Endothelial cell (in vitro differentiated cells): Measurements from ENCODE around the gene PHAF1. TPM values are rescaled to one million over a fixed set of nuclear protein-coding genes. Genes with fewer than 3 reads are reported as not detected.

Source experiments
- DNase-seq: peaks from one replicate; pipeline ENCODE4 v3.0.0; 2021; ENCODE audit warnings: low spot score
- H3K27ac Mint-ChIP-seq: one replicate; pipeline ENCODE4 v1.8.0; 2021; ENCODE audit warnings: mixed read lengths, inconsistent platforms; ENCODE audit not compliant: unreplicated experiment
- H3K27me3 Mint-ChIP-seq: one replicate; pipeline ENCODE4 v1.8.0; 2021; ENCODE audit warnings: mild to moderate bottlenecking, moderate library complexity, mixed read lengths, inconsistent platforms; ENCODE audit not compliant: unreplicated experiment
- H3K36me3 Mint-ChIP-seq: one replicate; pipeline ENCODE4 v1.8.0; 2021; ENCODE audit warnings: mild to moderate bottlenecking, low read depth, mixed read lengths, inconsistent platforms; ENCODE audit not compliant: unreplicated experiment
- H3K4me1 Mint-ChIP-seq: one replicate; pipeline ENCODE4 v1.8.0; 2021; ENCODE audit warnings: mild to moderate bottlenecking, mixed read lengths, inconsistent platforms; ENCODE audit not compliant: unreplicated experiment
- H3K4me3 Mint-ChIP-seq: one replicate; pipeline ENCODE4 v1.8.0; 2021; ENCODE audit warnings: mild to moderate bottlenecking, mixed read lengths, inconsistent platforms; ENCODE audit not compliant: unreplicated experiment
- H3K9me3 Mint-ChIP-seq: one replicate; pipeline ENCODE4 v1.8.0; 2021; ENCODE audit warnings: mixed read lengths, inconsistent platforms; ENCODE audit not compliant: unreplicated experiment
- CTCF ChIP-seq: fragments of 200-600 bp; sonication (generic); IDR thresholded peaks from one replicate; pipeline ENCODE4 v1.5.0; 2021; ENCODE audit warnings: antibody characterized with exemption; ENCODE audit not compliant: unreplicated experiment
- total RNA-seq: library from RNA; stranded (reverse); fragmentation: NEBNext Ultra II Directional; extraction: Animal tissue kit (Norgen Biotek cat#: 25700); gene quantifications from one replicate; pipeline ENCODE4 v1.2.1, GENCODE V29; 2021; ENCODE audit not compliant: unreplicated experiment

The PHAF1 gene
- total RNA-seq, 1 donor from 2014 or later, result 17.7 TPM

DNA sequence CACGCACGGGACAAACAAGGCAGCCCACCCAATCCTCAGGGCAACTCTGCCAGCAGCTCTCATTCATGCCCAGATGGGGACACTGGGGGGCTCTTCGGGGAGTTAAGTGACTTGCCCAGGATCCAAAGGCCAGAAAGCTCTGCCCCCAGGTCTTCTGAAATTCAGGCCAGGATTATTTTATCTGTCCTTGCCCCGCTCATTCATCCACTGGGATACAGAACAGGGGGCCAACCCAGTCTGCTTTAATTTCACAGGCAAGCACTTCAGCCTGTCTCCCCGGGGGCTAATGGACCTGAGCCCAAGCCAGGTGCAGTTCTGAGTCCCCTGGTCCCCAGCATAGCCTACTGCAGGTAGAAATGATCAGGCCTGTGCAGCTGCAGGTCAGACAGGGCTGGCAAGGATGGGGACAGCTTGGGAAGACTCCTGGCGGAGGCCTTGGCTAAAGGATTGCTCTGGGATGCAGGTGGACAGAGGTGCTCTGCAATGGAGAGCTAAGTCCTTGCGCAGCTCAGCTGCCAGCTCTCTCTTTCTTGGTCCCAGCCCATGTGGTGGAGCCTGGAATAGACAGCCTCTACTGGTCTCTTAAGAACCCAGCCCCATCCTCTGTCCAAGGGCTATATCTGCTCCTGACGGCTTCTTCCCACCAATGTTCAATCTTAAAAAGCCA lies 41.8 kb downstream of the PHAF1 start:
- Mint-ChIP-seq H3K9me3 (no peaks in the 10 kb centered on the region), H3K4me3 (peak overlapping the region; percentile 47), H3K27me3 (peaks cover 41% of the 10 kb centered on the region), H3K36me3 (peaks cover 5% of the 10 kb centered on the region), H3K27ac (no peak overlapping the region), H3K4me1 (no peaks in the 10 kb centered on the region)
- DNase-seq, result no peak
- TF ChIP-seq CTCF, result no peak

- H3K4me3 Mint-ChIP-seq, result no peak overlapping the region
- TF ChIP-seq CTCF, result no peak
These were observed 45.0 kb downstream of the PHAF1 start for GRCh38 chr16:67154578-67155294.

GRCh38 chr16:67155295-67156142 lies 45.8 kb downstream of the PHAF1 start:
- H3K36me3 Mint-ChIP-seq, result peaks cover 4% of the 10 kb centered on the region
- no peak overlapping the region for H3K27ac Mint-ChIP-seq
- peaks cover 15% of the 10 kb centered on the region for H3K4me1 Mint-ChIP-seq
- H3K9me3 Mint-ChIP-seq, result no peaks in the 10 kb centered on the region
- TF ChIP-seq CTCF, result peak; percentile 97
- peaks cover 49% of the 10 kb centered on the region for H3K27me3 Mint-ChIP-seq
- peak; percentile 92 for DNase-seq
- H3K4me3 Mint-ChIP-seq, result no peak overlapping the region

More at GRCh38 chr16:67154578-67155294, 45.0 kb downstream of the PHAF1 start:
- Mint-ChIP-seq H3K4me1 (peaks cover 15% of the 10 kb centered on the region), H3K9me3 (no peaks in the 10 kb centered on the region), H3K27ac (no peak overlapping the region), H3K27me3 (peaks cover 49% of the 10 kb centered on the region), H3K36me3 (peaks cover 4% of the 10 kb centered on the region)
- DNase-seq, result no peak

- H3K9me3 Mint-ChIP-seq, result no peaks in the 10 kb centered on the region
- H3K27me3 Mint-ChIP-seq, result peaks cover 46% of the 10 kb centered on the region
- TF ChIP-seq CTCF, result no peak
- H3K27ac Mint-ChIP-seq, result no peak overlapping the region
- peaks cover 15% of the 10 kb centered on the region for H3K4me1 Mint-ChIP-seq
- DNase-seq, result no peak
- H3K36me3 Mint-ChIP-seq, result peaks cover 4% of the 10 kb centered on the region
- H3K4me3 Mint-ChIP-seq, result no peak overlapping the region
These were observed 46.6 kb downstream of the PHAF1 start for GRCh38 chr16:67156143-67156844.
